Astrocyte (in vitro differentiated cells and primary cell): ENCODE results near the gene COL5A1.

Source experiments
- CTCF ChIP-seq: IDR thresholded peaks from 2 replicates; pipeline ENCODE4 v1.5.1; 2011; ENCODE audit warnings: low read depth, mild to moderate bottlenecking, inconsistent platforms, low read length, moderate library complexity; ENCODE audit not compliant: insufficient read depth
- EZH2 ChIP-seq: IDR thresholded peaks from 2 replicates; pipeline ENCODE4 v1.6.1; 2012; ENCODE audit warnings: mild to moderate bottlenecking, low read length, inconsistent platforms; ENCODE audit not compliant: insufficient read depth

GRCh38 chr9:134822541-134822940, 180.9 kb downstream of the COL5A1 start:
- no peak for TF ChIP-seq CTCF
- TF ChIP-seq EZH2: no peak
